ENCODE results near the gene HNRNPUL1.

DNA sequence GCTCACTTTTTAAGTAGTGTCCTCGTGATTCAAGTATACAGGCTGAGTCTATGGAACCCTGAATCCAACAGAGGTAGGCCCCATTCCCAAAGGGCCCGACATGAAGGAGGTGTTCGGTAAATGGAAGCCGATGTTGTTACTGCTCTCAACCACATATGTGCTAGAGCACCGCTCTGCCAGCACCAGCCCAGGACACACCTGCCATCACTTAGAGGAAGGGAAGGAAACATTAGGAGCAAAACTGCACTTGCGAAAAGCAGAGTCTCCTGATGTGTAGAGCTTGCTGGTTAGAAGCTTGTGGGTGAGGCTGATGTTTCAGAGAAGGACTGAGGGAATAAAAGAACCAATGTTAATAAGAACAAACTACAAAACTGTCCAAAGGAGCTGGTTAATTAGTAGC, 36.4 kb downstream of the HNRNPUL1 start:
- TF ChIP-seq EGR1 (IDR thresholded peaks at IDR 0.05): no peak
- TF ChIP-seq, protein P1, sequence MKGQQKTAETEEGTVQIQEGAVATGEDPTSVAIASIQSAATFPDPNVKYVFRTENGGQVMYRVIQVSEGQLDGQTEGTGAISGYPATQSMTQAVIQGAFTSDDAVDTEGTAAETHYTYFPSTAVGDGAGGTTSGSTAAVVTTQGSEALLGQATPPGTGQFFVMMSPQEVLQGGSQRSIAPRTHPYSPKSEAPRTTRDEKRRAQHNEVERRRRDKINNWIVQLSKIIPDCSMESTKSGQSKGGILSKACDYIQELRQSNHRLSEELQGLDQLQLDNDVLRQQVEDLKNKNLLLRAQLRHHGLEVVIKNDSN (IDR thresholded peaks at IDR 0.05): no peak
- no peak for TF ChIP-seq MAX (IDR thresholded peaks at IDR 0.05)
- TF ChIP-seq, protein P2, sequence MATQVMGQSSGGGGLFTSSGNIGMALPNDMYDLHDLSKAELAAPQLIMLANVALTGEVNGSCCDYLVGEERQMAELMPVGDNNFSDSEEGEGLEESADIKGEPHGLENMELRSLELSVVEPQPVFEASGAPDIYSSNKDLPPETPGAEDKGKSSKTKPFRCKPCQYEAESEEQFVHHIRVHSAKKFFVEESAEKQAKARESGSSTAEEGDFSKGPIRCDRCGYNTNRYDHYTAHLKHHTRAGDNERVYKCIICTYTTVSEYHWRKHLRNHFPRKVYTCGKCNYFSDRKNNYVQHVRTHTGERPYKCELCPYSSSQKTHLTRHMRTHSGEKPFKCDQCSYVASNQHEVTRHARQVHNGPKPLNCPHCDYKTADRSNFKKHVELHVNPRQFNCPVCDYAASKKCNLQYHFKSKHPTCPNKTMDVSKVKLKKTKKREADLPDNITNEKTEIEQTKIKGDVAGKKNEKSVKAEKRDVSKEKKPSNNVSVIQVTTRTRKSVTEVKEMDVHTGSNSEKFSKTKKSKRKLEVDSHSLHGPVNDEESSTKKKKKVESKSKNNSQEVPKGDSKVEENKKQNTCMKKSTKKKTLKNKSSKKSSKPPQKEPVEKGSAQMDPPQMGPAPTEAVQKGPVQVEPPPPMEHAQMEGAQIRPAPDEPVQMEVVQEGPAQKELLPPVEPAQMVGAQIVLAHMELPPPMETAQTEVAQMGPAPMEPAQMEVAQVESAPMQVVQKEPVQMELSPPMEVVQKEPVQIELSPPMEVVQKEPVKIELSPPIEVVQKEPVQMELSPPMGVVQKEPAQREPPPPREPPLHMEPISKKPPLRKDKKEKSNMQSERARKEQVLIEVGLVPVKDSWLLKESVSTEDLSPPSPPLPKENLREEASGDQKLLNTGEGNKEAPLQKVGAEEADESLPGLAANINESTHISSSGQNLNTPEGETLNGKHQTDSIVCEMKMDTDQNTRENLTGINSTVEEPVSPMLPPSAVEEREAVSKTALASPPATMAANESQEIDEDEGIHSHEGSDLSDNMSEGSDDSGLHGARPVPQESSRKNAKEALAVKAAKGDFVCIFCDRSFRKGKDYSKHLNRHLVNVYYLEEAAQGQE (IDR thresholded peaks at IDR 0.05; ENCODE audit: low read depth): no peak
- no peak for TF ChIP-seq TAF1 (IDR thresholded peaks at IDR 0.05; ENCODE audit: low read depth)
- TF ChIP-seq CEBPB (IDR thresholded peaks at IDR 0.05): no peak
- no peak for TF ChIP-seq NFIC (IDR thresholded peaks at IDR 0.05)
- TF ChIP-seq EP300 (IDR thresholded peaks at IDR 0.05; ENCODE audit: borderline replicate concordance): no peak
